Gastrocnemius medialis (tissue), 4 donors: ENCODE measurements around the gene EPB41.
A peak's percentile ranks its signal among the peaks of the same experiment; 100 is the strongest.

Experiments
- CTCF ChIP-seq, 5 experiments: fragments of 450-650 bp in 3 of 5; fragments of 200-600 bp in 2 of 5; sonication (generic) in 2 of 5; IDR thresholded peaks in 4 of 5; conservative IDR thresholded peaks in 1 of 5; 1 replicate in 4 of 5; 2 replicates in 1 of 5; pipeline ENCODE4 v1.5.1; 2016 to 2019; ENCODE audit warnings: antibody characterized with exemption in 5 of 5, mild to moderate bottlenecking in 3 of 5, moderate library complexity in 3 of 5
- POLR2A ChIP-seq, 2 donors: fragments of 450-650 bp; IDR thresholded peaks; one replicate each; pipeline ENCODE4 v1.6.1; 2017; ENCODE audit warnings: antibody characterized with exemption in 2 of 2, mild to moderate bottlenecking in 2 of 2, moderate library complexity in 2 of 2

- TF ChIP-seq CTCF (IDR thresholded peaks at IDR 0.05 in 4 of 5, conservative IDR thresholded peaks at IDR 0.05 in 1 of 5), result peak in 3 of 5 experiments; percentile 31 to 44 (median 38)
- TF ChIP-seq POLR2A (IDR thresholded peaks at IDR 0.05), result no peak
These were observed 206.6 kb downstream of the EPB41 start for GRCh38 chr1:29120947-29121485.
